Measurements from ENCODE around the gene ACO2.

ACO2 gene

GRCh38 chr22:41531715-41532477 lies 63.0 kb downstream of the ACO2 start:
- TF ChIP-seq CTCF (IDR thresholded peaks at IDR 0.05; ENCODE audit: low read depth, low read length) = no peak
- no peak for TF ChIP-seq EZH2phosphoT487 (IDR thresholded peaks at IDR 0.05; ENCODE audit: low read depth)
- no peak overlapping the region for H3K9ac ChIP-seq (ENCODE audit: low read length)
- no peaks in the 10 kb centered on the region; the same call in 1 of the 2 replicates for H4K20me1 ChIP-seq (ENCODE audit: insufficient read depth, low read length)
- no peaks in the 10 kb centered on the region for H3K4me1 ChIP-seq (ENCODE audit: low read length)
- no peaks in the 10 kb centered on the region for H3K27me3 ChIP-seq (ENCODE audit: low read depth, low read length)
- no peak overlapping the region for H2AFZ ChIP-seq (ENCODE audit: low read depth, low read length)
- no peak overlapping the region for H3K4me3 ChIP-seq (ENCODE audit: low read length)
- no peak overlapping the region for H3K4me2 ChIP-seq (ENCODE audit: low read length)
- no peaks in the 10 kb centered on the region for H3K9me3 ChIP-seq (ENCODE audit: insufficient read depth, low read length)
- peaks cover 52% of the 10 kb centered on the region for H3K36me3 ChIP-seq (replicated peaks; ENCODE audit: low read depth, low read length)
- no peak overlapping the region for H3K27ac ChIP-seq (ENCODE audit: low read length)
- H3K79me2 ChIP-seq (ENCODE audit: low read length) = peaks cover 31% of the 10 kb centered on the region

- TF ChIP-seq EZH2phosphoT487 (IDR thresholded peaks at IDR 0.05; ENCODE audit: low read depth) = no peak
- peak; percentile 91 for TF ChIP-seq CTCF (IDR thresholded peaks at IDR 0.05; ENCODE audit: low read depth, low read length)
- H3K4me3 ChIP-seq (ENCODE audit: low read length) = no peak overlapping the region
- no peak overlapping the region for H3K27ac ChIP-seq (ENCODE audit: low read length)
- H3K9me3 ChIP-seq (ENCODE audit: insufficient read depth, low read length) = no peaks in the 10 kb centered on the region
- H3K4me1 ChIP-seq (ENCODE audit: low read length) = no peaks in the 10 kb centered on the region
- no peaks in the 10 kb centered on the region; the same call in 1 of the 2 replicates for H4K20me1 ChIP-seq (ENCODE audit: insufficient read depth, low read length)
- no peaks in the 10 kb centered on the region for H3K27me3 ChIP-seq (ENCODE audit: low read depth, low read length)
- H3K79me2 ChIP-seq (ENCODE audit: low read length) = peaks cover 39% of the 10 kb centered on the region
- H3K9ac ChIP-seq (ENCODE audit: low read length) = no peak overlapping the region
- no peak overlapping the region for H3K4me2 ChIP-seq (ENCODE audit: low read length)
- H3K36me3 ChIP-seq (replicated peaks; ENCODE audit: low read depth, low read length) = peaks cover 50% of the 10 kb centered on the region
- no peak overlapping the region for H2AFZ ChIP-seq (ENCODE audit: low read depth, low read length)
Measured at GRCh38 chr22:41532908-41533825, 64.2 kb downstream of the ACO2 start.

DNA sequence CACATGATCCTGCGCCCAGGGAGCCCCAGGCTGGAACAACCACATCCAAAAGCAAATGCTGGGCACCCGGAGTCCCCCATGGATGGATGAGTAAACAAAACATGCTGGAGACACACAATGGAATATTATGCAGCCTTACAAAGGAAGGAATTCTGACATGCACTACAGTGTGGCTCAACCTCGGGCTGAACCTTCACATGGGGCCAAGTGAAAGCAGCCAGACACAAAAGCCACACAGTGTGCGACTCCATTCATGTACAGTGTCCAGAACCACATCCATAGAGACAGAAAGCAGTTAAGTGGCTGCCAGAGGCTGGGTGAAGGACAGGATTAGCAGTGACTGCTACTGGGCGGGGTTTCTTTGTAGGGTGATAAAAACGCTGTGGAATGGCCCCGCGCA lies 65.3 kb downstream of the ACO2 start:
- Histone ChIP-seq H3K4me2 (ENCODE audit: low read length) (no peak overlapping the region), H3K27ac (ENCODE audit: low read length) (no peak overlapping the region), H3K9me3 (ENCODE audit: insufficient read depth, low read length) (no peaks in the 10 kb centered on the region), H3K79me2 (ENCODE audit: low read length) (peaks cover 49% of the 10 kb centered on the region), H3K4me3 (ENCODE audit: low read length) (no peak overlapping the region), H3K27me3 (ENCODE audit: low read depth, low read length) (no peaks in the 10 kb centered on the region), H3K36me3 (replicated peaks; ENCODE audit: low read depth, low read length) (peaks cover 44% of the 10 kb centered on the region), H4K20me1 (ENCODE audit: insufficient read depth, low read length) (no peaks in the 10 kb centered on the region; the same call in 1 of the 2 replicates), H2AFZ (ENCODE audit: low read depth, low read length) (no peak overlapping the region), H3K9ac (ENCODE audit: low read length) (no peak overlapping the region), H3K4me1 (ENCODE audit: low read length) (no peaks in the 10 kb centered on the region)
- no peak for TF ChIP-seq EZH2phosphoT487 (IDR thresholded peaks at IDR 0.05; ENCODE audit: low read depth)
- no peak for TF ChIP-seq CTCF (IDR thresholded peaks at IDR 0.05; ENCODE audit: low read depth, low read length)

DNA sequence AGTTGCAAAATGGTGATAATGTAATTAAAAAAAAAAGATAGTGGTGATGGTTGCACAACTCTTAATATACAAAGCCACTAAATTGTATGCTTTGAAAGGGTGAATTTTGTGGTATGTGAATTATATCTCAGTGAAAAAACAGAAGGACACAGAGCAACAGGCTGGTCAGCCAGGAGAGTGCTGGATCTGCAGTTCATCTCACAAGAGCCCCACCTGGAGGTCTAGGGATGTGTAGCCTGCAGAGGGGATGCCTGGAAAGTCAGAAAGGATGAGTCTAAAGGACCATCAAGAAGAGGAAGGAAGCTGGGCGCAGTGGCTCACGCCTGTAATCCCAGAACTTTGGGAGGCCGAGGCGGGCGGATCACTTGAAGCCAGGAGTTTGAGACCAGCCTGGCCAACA lies 66.3 kb downstream of the ACO2 start:
- peaks cover 59% of the 10 kb centered on the region for H3K79me2 ChIP-seq (ENCODE audit: low read length)
- H4K20me1 ChIP-seq (ENCODE audit: insufficient read depth, low read length) = no peaks in the 10 kb centered on the region; the same call in 1 of the 2 replicates
- no peaks in the 10 kb centered on the region for H3K9me3 ChIP-seq (ENCODE audit: insufficient read depth, low read length)
- no peak overlapping the region for H3K4me2 ChIP-seq (ENCODE audit: low read length)
- H3K9ac ChIP-seq (ENCODE audit: low read length) = no peak overlapping the region
- no peaks in the 10 kb centered on the region for H3K4me1 ChIP-seq (ENCODE audit: low read length)
- H3K4me3 ChIP-seq (ENCODE audit: low read length) = no peak overlapping the region
- H2AFZ ChIP-seq (ENCODE audit: low read depth, low read length) = no peak overlapping the region
- H3K27me3 ChIP-seq (ENCODE audit: low read depth, low read length) = no peaks in the 10 kb centered on the region
- H3K36me3 ChIP-seq (replicated peaks; ENCODE audit: low read depth, low read length) = peaks cover 45% of the 10 kb centered on the region
- TF ChIP-seq CTCF (IDR thresholded peaks at IDR 0.05; ENCODE audit: low read depth, low read length) (peak; percentile 8; the same call in 1 of the 2 replicates), EZH2phosphoT487 (IDR thresholded peaks at IDR 0.05; ENCODE audit: low read depth) (no peak)
- no peak overlapping the region for H3K27ac ChIP-seq (ENCODE audit: low read length)
